GM19035 (cell line): ENCODE data around the gene ZNF282.

Experiments used
- ATAC-seq: cut with Tn5 transposase; IDR thresholded peaks from one replicate; pipeline ENCODE4 v1.9.1; 2021; ENCODE audit not compliant: unreplicated experiment

Gene ZNF282

DNA sequence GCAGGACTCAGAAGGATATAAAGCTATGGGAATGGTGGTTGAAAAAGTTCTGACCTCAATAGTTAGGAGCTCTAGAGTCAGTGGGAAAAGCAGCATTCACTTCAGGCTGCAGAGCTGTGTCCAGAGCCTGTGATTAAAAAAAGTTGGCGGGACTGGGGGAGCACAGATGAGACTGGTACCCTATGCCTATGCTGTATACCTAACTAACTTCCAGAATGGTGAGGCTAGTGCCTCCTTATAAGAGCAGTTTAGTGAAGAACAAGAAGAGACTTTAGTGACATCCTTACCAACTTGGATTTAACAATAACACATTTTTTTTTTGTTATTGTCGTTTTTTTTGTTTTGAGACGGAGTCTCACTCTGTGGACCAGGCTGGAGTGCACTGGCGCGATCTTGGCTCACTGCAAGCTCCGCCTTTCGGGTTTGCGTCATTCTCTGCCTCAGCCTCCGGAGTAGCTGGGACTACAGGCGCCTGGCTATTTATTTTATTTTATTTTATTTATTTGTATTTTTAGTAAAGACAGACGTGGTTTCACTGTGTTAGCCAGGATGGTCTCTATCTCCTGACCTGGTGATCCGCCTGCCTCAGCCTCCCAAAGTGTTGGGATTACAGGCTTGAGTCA is 6.6 kb upstream of the ZNF282 start:
- ATAC-seq = no peak

DNA sequence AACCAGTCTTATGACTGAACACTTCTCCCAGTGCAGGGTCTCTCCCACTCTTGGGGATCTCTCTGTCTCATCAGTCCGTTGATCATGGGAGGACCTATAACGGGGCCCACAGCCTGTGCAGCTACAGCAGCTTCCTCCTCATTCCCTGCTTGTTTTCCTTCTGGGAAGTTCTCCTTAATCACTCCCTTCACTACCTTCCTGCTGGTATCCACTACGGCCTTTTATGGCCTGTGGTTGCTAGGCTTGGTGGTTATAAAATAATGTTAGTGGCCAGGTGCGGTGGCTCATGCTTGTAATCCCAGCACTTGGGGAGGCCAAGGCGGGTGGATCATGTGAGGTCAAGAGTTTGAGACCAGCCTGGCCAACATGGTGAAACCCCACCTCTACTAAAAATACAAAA is 3.5 kb upstream of the ZNF282 start:
- no peak for ATAC-seq

DNA sequence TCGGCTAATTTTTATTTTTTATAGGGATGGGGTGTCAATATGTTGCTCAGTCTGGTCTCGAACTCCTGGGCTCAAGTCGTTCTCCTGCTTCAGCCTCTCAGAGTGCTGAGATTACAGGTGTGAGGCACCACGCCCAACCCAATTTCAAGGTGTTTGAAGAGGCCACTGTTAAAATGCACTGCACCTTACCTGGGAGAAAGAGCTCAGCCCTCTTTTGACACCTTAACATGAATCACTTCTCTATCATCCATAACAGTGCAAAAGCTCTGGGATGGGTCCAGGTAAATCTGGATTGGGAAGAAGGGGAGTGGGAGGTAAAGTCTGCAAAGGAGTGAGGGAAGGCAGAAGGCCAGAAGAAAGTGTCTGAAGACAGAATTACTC is 557 bp upstream of the ZNF282 start:
- ATAC-seq = no peak

DNA sequence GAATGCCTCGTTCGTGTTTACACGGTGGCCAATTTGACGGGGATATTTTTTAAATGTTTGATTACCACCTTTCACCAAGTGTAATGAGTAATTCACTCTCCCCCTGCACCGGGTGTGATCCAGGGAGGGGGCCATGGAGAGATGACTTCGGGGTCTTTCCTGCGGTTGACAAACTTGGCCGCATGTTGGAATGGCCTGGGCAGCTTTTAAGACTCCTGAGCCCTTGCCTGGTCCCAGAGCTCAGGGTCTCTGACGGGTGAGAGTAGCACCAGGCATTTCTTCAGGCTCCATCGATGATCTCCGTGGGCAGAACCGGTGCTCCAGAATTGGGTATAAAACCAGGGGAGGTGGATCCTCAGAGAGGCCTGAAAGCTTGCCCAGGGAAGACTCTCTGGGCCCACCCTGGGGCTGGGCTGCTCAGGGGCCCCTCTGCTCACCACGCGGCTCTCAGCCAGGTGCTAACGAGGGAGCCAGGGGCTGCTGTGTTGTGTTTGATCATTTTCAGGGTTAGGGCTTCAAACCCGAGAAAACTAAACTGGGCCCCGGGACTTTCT is 882 bp downstream of the ZNF282 start:
- peak; percentile 21 for ATAC-seq

DNA sequence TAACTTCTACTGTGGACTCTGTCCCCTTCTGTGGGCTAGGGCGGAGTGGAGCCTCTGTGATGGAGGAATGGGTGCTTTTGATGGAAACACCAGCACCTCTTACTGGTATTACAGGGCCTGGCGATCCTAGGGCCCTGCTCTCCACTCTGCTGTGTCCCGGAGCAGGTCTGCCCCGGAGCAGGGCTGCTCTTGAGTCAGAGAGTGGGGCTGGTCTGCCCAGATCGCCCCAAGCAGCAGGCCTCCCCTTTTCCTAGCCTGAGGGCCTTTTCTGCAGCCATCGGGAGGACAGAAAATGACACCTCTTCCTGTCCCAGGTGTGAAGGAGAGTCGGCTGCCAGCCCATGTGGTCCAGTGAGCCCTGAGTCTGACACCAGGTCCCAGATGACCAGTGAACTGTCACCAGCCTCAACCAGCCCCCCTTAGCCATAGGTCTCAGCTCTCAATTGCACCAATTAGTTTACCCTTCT is 1.4 kb downstream of the ZNF282 start:
- ATAC-seq = peak; percentile 14

DNA sequence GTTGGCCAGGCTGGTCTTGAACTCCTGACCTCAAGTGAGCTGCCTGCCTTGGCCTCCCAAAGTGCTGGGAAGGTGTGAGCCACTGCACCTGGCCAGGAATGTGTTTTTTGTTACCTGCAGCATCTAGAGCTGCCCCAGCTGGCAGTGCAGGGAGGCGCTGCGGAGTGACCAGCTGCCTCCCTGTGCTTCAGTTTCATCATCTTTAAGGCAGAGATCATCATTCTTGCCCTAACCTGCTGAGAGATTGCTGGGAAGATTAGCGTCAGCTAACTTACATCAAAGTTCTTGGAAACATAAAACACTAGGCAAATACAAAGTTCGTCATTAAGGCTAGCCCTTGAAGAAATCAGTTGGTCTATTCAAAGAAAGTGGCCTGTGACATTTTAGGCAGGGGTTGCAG is 2.3 kb downstream of the ZNF282 start:
- ATAC-seq = no peak

DNA sequence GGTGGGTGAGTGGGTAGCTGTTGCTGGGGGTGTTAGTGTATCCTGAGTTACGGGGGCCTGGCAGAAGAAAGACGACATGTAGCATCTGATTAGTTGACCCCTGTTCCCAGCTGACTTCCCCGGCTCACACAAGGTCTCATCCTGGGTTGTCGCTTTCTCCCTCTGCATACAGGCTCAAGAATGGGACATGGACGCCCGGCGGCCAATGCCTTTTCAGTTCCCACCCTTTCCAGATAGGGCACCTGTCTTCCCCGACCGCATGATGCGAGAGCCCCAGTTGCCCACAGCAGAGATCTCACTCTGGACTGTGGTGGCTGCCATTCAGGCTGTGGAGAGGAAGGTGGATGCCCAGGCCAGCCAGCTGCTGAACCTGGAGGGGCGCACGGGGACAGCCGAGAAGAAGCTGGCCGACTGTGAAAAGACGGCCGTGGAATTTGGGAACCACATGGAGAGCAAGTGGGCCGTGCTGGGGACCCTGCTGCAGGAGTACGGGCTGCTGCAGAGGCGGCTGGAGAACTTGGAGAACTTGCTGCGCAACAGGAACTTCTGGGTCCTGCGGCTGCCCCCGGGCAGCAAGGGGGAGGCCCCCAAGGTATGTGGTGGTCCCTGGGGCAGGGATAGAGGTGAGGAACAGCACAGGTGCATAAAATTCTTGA is 2.9 kb downstream of the ZNF282 start:
- ATAC-seq = no peak

DNA sequence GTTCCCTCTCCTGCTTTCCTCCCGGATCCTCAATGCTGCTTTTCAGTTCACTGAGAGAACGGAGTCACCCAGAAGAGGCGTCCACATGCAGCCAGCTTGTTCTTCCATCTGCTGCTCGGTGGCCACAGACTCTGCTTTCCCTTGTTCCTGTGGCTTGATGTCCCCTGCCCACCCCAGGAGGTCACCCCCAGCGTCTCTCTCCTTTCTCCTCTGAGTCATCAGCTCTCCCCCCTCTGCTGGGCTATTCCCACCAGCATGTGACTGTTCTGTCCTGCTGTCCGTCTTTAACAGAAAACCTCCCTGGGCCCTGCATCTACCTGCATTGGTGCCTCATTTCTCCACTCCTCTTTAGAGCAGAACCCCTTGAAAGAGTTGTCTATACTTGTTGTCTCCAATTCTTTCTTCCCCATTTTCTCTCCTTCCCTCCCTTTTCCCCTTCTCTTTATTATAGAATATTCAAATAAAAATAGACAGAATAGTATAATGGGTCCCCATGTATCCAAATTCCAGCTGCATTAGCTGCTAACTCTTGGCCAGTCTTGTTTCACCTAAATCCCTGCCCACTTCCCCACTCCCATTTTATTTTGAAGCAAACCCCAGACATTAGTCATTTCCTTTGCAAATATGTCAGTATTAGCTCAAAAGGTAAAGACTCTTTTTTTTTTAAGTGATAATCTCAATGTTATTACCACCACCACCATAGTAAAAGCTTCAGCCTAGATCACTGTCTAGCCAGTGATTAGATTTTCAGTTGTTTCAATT is 4.1 kb downstream of the ZNF282 start:
- no peak for ATAC-seq

DNA sequence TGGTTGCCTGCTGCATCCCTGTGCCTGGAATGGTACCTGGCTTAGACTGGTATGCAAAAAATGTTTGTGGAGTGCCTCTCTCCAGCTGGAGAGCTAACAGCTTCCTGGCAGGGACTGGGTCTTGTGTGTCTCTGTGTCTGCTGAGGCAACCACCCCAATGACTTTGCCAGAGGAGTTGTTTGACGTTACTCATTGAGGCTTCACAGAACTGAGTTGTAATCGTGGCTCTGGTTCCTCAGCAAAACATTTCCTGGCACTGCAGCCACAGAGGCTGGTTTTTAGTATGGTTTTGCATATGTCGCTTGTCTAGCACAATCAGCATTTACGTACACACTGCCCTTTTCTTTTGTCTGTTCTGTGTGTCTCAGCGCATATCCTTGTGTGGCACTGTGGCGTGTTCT is 7.5 kb downstream of the ZNF282 start:
- no peak for ATAC-seq

DNA sequence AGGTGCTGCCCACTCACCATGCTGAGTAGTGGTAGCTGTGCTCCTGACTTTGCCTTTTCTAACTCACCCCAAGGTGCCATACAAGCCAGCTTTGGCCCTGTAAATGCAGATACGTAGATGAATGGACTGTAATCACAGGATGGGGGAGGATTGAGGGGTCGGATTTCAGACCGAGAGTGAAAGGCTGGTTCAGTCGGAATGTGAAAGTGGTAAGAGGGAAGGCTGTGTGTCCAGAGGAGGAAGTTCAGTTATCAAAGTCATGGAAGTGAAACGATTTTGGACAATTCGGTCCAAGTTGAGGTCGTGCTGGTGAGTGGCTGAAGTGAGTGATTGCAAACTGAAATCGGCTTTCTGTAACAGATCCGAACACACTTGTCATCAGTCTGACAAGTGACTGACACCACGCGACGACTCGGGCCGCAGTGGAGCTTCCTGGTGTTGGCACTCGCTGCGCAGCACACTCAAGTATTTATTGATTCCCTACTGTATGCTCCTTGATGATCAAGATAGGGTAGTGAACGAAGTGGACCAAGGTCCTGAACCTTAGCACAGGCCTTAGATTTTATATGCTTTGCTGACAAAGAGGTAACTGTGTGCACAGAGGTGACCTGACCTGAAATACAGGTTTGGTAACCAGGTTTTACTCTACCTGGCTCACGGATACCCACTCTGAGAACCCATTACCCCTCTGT is 10.5 kb downstream of the ZNF282 start:
- ATAC-seq = no peak

DNA sequence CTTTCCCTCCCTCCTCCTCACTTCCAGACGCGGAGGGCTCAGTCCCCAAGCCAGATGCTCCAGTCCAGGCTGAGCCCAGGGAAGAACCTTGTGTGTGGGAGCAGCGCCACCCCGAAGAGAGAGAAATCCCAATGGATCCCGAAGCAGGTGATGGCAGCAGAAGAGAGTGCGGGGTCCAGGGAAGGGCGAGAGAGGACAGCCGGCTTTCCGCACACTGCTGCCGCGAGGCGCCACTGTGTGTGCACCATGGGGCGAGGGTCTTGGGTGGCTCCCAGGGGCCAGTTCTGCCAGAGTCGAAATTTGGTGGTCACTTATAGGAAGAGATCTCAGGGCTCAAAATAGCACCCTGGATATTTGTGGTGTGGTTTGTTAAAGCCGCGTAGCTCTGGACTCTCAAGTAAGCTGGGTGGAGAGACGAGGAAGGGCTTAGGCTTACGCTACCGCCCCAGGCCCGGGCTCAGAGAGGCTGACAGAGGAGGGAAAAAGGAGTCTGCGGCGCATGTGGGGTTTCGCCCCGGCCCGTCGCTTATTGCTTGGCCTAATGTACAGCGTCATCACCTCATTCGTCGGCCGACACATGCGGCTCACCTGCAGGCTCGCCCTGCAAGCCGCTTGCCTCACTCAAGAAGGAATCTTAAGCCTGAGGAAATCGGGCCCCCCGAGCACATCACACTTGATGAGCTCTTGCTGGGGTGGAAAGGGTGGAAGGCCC is 12.1 kb downstream of the ZNF282 start:
- ATAC-seq = no peak

DNA sequence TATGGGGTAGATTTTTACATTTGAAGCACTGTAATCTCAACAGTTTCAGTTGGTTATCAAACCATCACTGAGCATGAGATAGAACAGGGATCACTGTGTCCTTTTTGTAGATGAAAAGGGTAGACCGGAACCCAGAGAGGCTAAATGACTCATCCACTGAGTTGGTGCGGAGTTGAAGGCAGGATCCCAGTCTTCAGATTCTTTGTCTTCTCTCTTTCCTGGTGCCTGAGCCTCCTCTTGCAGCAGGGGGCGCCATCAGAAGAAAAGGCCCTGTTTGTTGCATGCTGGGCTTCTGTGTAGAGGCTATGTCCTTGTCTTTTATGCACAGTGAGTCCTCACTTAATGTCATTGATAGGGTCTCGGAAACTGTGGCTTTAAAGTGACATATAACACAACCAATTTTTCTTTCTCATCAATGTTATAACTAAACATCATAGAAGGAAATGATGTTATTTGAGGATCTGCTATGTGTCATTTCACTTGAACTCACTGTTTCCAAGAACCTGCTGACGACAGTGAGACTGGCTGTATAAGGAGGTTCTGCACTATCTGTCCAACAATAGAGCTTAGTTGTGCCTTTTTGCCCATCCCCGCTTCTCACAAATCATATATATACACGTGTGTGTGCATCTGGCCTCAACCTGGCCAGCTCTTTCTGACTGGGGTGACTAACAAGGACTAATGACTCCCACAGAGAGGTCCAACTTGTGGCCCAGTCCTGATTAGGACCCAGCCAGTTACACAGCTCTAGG is 14.3 kb downstream of the ZNF282 start:
- no peak for ATAC-seq

DNA sequence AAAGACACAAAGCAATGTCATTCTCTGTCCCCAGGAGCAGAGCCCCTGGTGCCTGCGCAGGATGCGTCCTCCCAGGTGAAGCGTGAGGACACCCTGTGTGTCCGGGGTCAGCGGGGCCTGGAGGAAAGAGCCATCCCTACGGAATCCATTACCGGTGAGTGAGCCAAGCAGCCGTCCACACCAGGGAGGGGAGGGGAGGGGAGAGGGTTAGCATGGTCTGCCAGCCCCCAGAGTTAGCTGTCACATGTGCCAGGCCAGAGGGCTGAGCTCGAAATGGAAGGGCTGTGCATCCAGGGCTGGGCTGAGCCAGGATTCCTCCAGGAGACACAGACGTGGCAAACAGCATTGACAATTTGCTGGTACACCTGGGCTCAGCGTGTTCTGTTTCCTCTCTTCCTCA is 15.2 kb downstream of the ZNF282 start:
- ATAC-seq = no peak

DNA sequence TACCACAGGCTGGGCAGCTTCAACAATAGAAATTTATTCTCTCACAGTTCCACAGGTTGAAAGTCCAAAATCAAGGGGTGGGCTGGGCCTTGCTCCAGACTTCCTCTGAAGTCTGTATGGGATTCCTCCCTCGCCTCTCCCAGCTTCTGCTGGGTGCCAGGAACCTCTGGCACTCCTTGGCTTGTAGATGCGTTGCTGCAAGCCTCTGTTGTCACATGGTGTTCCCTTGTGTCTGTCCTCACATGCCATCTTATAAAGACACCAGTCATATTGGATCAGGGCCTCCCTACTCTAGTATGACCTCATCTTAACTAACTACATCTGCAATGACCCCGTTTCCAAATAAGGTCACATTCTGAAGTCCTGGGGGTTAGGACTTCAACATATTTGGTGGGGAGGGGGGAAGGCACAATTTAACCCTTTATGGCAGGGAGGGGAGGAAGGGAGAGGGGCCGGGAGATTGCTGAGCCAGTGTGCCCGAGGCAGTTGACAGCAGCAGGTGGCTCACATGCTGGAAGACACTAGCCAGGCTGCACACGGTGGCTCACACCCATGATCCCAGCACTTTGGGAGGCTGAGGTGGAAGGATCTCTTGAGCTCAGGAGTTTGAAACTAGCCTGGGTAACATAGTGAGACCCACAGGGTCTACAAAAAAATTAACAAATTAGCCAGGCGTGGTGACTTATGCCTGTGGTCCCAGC is 18.8 kb downstream of the ZNF282 start:
- no peak for ATAC-seq

DNA sequence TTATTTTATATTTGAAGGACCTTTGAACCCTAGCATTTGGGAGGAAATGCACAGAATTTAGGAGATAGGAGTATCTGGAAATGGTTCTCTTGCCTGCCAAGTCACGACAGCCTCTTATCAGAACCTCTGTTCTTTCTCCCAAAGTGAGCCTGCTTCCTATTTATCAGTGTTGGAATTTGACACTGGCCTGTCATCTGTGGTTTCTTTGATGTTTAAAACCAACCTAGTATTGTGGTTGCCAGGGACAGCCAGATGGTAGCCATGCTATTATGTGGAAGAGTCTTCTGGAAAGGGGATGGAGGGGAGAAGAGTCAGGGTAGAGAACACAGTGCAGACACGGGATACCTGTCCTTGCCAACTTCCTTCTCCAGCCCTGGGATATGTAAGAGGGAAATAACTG is 21.1 kb downstream of the ZNF282 start:
- no peak for ATAC-seq

DNA sequence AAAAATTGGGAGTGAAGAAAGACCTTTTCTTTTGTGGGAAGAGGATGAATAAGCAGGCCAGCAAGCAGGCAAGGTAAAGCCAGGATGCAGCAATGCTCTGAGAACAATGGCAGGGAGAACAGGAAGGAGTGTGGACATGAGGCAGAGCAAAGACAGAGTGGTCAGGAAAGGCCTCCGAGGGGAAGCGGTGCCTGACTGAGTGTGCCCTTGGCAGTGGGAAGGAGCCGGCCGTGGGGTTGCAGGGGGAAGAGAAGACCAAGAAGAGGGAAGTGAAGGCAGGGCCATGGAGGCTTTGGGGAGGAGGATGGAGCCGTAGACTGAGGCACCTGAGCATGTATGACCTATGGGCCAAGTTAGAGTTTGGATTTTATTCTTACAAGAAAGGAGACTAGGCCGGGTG is 22.2 kb downstream of the ZNF282 start:
- no peak for ATAC-seq

DNA sequence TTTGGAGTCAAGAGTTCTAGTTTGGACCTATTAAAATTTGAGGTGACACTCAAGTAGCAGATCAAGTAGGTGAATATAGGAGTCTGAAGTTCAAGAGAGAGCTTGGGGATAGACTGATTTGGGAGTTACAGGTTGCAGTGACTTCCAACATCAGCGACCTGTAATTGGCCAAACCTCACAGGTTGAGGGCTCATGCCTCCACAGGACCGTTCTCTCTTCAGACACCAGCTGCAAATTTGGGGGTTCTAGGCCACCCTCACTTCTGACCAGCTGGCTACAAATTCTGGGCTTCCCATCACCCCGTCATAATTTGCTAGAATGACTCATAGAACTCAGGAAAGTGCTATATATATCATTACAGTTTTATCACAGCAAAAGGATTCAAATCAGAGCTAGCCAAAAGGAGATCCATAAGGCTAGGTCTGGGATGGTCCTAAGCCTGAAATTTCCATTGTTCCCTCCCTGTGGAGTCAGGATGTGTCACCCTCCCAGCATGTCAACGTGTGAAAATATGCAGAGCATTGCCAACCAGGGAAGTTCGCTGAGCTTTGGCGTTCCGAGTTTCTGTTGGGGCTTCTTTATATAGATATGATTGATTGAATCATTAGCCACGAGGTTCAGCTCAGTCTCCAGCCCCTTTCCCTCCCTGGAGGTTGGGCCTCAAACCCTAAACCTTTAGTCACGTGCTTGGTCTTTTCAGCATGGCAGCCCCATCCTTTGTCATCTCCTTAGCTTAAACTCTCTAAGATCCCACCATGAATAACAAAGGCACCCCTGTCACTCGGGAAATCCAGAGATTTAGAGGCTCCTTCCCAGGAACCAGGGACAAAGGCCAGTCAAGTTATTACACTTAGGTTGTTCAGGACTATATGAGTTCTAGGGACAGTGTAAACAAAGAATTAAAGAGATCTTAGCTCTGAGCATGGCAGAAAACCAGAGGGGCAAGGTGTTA is 23.4 kb downstream of the ZNF282 start:
- no peak for ATAC-seq

DNA sequence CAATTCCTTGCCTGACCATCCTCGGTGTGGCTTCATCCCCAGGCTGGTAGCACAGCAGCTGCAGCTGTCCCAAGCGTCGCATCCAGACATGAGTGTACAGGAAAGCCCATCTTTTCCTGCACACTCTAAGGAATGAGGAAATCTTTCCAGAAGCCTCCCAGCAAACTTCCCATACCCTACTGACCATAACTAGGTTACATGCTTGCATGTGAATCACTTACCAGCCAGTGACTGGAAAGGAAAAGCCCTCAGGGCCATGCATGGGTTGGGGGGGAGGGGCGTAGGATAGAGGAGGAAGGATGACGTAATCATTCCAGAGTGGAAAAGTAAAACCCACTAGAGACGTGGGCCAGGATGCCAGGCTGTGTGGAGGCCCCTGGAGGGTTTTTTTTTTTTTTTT is 25.2 kb downstream of the ZNF282 start:
- ATAC-seq = no peak
